Measurements from ENCODE around the gene RAP2C.

DNA sequence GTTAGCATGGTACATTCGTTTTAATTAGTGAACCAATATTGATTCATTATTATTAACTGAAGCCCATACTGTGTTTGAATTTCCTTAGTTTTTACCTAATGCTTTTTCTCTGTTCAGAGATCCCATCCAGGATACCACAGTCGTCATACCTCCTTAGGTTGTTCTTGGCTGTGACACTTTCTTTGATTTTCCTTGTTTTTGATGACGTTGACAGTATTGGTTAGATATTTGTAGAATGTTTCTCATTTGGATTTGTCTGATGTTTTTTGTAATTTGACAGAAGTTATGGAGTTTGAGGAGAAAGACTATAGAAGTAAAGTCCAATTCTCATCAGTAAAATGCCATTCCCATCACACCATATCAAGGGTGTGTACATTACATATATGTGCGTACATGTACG is 16.2 kb upstream of the RAP2C start:
- TF ChIP-seq, protein P1, sequence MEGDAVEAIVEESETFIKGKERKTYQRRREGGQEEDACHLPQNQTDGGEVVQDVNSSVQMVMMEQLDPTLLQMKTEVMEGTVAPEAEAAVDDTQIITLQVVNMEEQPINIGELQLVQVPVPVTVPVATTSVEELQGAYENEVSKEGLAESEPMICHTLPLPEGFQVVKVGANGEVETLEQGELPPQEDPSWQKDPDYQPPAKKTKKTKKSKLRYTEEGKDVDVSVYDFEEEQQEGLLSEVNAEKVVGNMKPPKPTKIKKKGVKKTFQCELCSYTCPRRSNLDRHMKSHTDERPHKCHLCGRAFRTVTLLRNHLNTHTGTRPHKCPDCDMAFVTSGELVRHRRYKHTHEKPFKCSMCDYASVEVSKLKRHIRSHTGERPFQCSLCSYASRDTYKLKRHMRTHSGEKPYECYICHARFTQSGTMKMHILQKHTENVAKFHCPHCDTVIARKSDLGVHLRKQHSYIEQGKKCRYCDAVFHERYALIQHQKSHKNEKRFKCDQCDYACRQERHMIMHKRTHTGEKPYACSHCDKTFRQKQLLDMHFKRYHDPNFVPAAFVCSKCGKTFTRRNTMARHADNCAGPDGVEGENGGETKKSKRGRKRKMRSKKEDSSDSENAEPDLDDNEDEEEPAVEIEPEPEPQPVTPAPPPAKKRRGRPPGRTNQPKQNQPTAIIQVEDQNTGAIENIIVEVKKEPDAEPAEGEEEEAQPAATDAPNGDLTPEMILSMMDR (IDR thresholded peaks at IDR 0.05; ENCODE audit: poor library complexity, severe bottlenecking): no peak
- TF ChIP-seq EP300 (conservative IDR thresholded peaks at IDR 0.05; ENCODE audit: poor library complexity, severe bottlenecking): no peak
- TF ChIP-seq POLR2AphosphoS5 (IDR thresholded peaks at IDR 0.05): no peak

Data from neural cell (in vitro differentiated cells).